COLO668 (cell line): ENCODE measurements around the gene KRTAP6-3.

Experiments
- DNase-seq: peaks from one replicate; lab custom pipeline; 2025; ENCODE audit not compliant: unreplicated experiment; lab: John Stamatoyannopoulos, UW

KRTAP6-3 gene

GRCh38 chr21:30623362-30623761 lies 31.1 kb downstream of the KRTAP6-3 start:
- no peak for DNase-seq

GRCh38 chr21:30625449-30626165 lies 33.4 kb downstream of the KRTAP6-3 start:
- no peak for DNase-seq

- no peak for DNase-seq
These were observed 35.9 kb downstream of the KRTAP6-3 start for GRCh38 chr21:30628109-30628508.

DNA sequence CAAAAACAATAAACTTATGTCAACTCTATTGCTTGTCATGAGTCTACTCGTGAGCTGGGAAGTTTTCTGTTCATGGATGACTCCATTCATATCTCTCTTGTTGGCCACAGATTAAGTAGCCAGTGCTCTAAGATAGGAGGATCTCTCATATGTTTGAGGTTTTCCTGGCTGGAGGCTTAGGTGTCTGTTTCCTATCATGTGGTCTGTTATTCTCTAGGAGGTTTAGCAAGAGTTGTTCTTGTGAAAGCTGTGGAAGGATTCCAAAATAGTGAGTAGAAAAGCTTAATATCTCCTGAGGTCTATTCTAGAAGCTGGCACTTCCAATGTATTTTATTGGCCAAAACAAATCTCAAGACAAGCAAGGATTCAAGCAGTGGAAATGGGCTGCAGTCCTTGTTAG lies 37.0 kb downstream of the KRTAP6-3 start:
- DNase-seq = no peak

GRCh38 chr21:30634906-30635305 lies 42.7 kb downstream of the KRTAP6-3 start, which contains the start of gene KRTAP20-2:
KRTAP20-2 (plus strand) TSS chr21:30635206; CDS start chr21:30635264, 58 bp downstream.
- DNase-seq = no peak

- no peak for DNase-seq
These were observed 46.4 kb downstream of the KRTAP6-3 start for GRCh38 chr21:30638686-30639085.

DNA sequence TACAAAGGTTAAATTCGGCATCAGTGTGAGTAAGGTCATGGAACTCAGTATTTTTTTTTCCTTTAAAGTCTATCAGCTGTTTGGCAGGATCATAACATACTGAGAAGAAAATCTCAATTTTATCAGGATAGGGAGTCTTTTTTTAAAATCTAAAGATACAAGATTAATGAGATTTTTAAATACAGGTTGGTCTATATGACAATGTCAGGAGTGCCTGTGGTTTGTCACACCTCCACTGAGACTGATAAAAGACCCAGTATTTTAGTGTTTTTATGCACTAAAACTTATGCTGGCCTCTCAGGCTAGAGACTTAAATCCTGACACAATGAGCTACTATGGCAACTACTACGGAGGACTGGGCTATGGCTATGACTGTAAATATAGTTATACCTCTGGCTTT lies 50.3 kb downstream of the KRTAP6-3 start, which contains the start of gene KRTAP20-3:
Gene KRTAP20-3 (plus strand): TSS at position 301 of the 400 bp plus-strand sequence.
- no peak for DNase-seq
